Measurements from ENCODE around the gene DCTD. TPM values are rescaled to one million over a fixed set of nuclear protein-coding genes. Genes with fewer than 3 reads are reported as not detected.
A peak's percentile ranks its signal among the peaks of the same experiment; 100 is the strongest.

Gene DCTD
- total RNA-seq, 1 experiment from 2014 or later: 100 TPM

DNA sequence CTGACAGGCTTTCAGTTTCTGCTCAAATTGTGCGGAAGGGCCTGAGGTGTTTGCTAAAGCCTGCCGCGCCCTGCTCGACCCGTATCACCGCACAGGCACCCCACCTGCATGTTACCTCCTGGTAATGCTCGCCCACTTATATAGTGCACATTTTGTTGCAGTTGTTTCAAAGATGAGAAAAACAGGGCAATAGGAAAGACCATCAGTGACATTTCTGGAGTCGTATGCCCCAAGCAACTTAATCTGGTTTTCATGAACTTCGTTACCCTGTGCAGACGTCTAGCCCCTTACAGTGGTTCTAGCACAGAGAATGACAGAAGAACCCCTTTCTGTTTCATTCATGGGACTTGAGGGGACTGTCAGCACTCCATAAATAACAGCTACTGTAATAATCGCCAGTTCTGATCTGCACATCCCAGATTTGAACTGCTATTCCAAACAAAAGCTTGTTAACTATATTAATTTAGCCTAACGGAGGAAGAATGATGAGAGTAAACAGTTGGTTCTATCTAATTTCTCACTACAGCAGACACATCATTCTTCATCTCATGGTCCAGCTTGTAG, 940 bp upstream of the DCTD start:
- H3K27ac ChIP-seq (ENCODE audit: insufficient read length, low read depth, low read length): no peak overlapping the region
- no peak overlapping the region for H3K4ac ChIP-seq (ENCODE audit: low read depth, low read length)
- no peak for DNase-seq
- no peak overlapping the region for H2BK15ac ChIP-seq (ENCODE audit: low read depth, low read length)
- no peak overlapping the region for H2BK5ac ChIP-seq (ENCODE audit: insufficient read length, low read length)
- no peak overlapping the region for H3T11ph ChIP-seq (ENCODE audit: low read length)
- H3K27ac Mint-ChIP-seq: no peak overlapping the region; a peak in 1 of 7 replicates
- no peaks in the 10 kb centered on the region for H3K79me2 ChIP-seq (ENCODE audit: insufficient read depth, low read length)
- no peak overlapping the region for H2AK5ac ChIP-seq (ENCODE audit: insufficient read length, low read length)
- no peak overlapping the region for H3K18ac ChIP-seq (ENCODE audit: insufficient read length, low read depth, low read length)
- peaks cover 22 to 27% of the 10 kb centered on the region in 2 experiments for H3K4me1 Mint-ChIP-seq
- peaks cover 9% of the 10 kb centered on the region for H3K27me3 Mint-ChIP-seq (ENCODE audit: low read depth)
- no CpG with 5 or more reads among the region's 12 CpGs for WGBS (ENCODE audit: extremely low coverage, insufficient read length, low lambda C conversion rate)
- no peaks in the 10 kb centered on the region for H3K79me1 ChIP-seq (ENCODE audit: insufficient read depth, low read depth, low read length, poor library complexity, severe bottlenecking)
- TF ChIP-seq, protein P1, sequence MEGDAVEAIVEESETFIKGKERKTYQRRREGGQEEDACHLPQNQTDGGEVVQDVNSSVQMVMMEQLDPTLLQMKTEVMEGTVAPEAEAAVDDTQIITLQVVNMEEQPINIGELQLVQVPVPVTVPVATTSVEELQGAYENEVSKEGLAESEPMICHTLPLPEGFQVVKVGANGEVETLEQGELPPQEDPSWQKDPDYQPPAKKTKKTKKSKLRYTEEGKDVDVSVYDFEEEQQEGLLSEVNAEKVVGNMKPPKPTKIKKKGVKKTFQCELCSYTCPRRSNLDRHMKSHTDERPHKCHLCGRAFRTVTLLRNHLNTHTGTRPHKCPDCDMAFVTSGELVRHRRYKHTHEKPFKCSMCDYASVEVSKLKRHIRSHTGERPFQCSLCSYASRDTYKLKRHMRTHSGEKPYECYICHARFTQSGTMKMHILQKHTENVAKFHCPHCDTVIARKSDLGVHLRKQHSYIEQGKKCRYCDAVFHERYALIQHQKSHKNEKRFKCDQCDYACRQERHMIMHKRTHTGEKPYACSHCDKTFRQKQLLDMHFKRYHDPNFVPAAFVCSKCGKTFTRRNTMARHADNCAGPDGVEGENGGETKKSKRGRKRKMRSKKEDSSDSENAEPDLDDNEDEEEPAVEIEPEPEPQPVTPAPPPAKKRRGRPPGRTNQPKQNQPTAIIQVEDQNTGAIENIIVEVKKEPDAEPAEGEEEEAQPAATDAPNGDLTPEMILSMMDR (conservative IDR thresholded peaks at IDR 0.05): no peak
- peaks cover 7 to 22% (median 22%) of the 10 kb centered on the region in 3 experiments; a peak in 5 of 7 replicates for H3K36me3 Mint-ChIP-seq (ENCODE audit: insufficient read depth in 1 of 3, low read depth in 3 of 3)
- no peaks in the 10 kb centered on the region for H3K23me2 ChIP-seq (ENCODE audit: insufficient read length, low read depth, low read length, poor library complexity, severe bottlenecking)
- no peak overlapping the region for H3K9ac ChIP-seq (ENCODE audit: extremely low read depth, insufficient read length, low read length)
- no peak overlapping the region for H2BK12ac ChIP-seq (ENCODE audit: insufficient read length, low read depth, low read length)
- H3K23ac ChIP-seq (ENCODE audit: insufficient read length, low read depth, low read length): no peak overlapping the region
- peak overlapping the region; percentile 82 to 86 for H3K4me3 Mint-ChIP-seq
- no peaks in the 10 kb centered on the region for H3K9me3 Mint-ChIP-seq
- no peaks in the 10 kb centered on the region for H4K20me1 ChIP-seq (ENCODE audit: control insufficient read depth, insufficient read depth, insufficient read length)
- no peak overlapping the region for H4K8ac ChIP-seq (replicated peaks; ENCODE audit: insufficient read length, low read depth, low read length)
- no peak overlapping the region for H4K5ac ChIP-seq (ENCODE audit: insufficient read length, low read depth, low read length)
- no peak overlapping the region for H2BK20ac ChIP-seq (ENCODE audit: low read depth, low read length, poor library complexity, severe bottlenecking)
- no peaks in the 10 kb centered on the region for H3K9me3 ChIP-seq (ENCODE audit: control insufficient read depth, low read depth, low read length)
- peak overlapping the region; percentile 58 for H3K4me2 ChIP-seq (ENCODE audit: insufficient read depth, insufficient read length, low read length)
- H3K27me3 ChIP-seq (ENCODE audit: insufficient read depth, low read length): no peaks in the 10 kb centered on the region
- H2BK120ac ChIP-seq (ENCODE audit: low read depth, low read length, poor library complexity, severe bottlenecking): no peak overlapping the region
- no peak overlapping the region for H3K56ac ChIP-seq (ENCODE audit: insufficient read length, low read depth, low read length)
- no peak overlapping the region for H4K91ac ChIP-seq (ENCODE audit: insufficient read length, low read depth, low read length)
- H2AFZ ChIP-seq (ENCODE audit: low read length): no peak overlapping the region
- no peak overlapping the region for H3K14ac ChIP-seq (ENCODE audit: insufficient read depth, low read length)
- H3K4me1 ChIP-seq (ENCODE audit: insufficient read depth, low read length): no peaks in the 10 kb centered on the region
